ENCODE results near the gene PTS.

- TF ChIP-seq POLR2A (IDR thresholded peaks at IDR 0.05; ENCODE audit: low read depth, low read length) (no peak), TAF1 (IDR thresholded peaks at IDR 0.05; ENCODE audit: low read depth, low read length) (no peak), POLR2AphosphoS5 (IDR thresholded peaks at IDR 0.05; ENCODE audit: low read depth, low read length) (no peak), SPI1 (IDR thresholded peaks at IDR 0.05; ENCODE audit: low read depth, low read length) (no peak)
These were observed 13.5 kb upstream of the PTS start for GRCh38 chr11:112212710-112213109.
